IPS DF 6.9 (cell line): ENCODE results near the gene OR4D10.

Experiments used
- DNase-seq: peaks from one replicate; pipeline ENCODE4 v3.0.0-alpha.2; 2013; ENCODE audit warnings: low read depth, low spot score
- H3K27ac ChIP-seq: one replicate; pipeline ENCODE4 v1.5.1; 2013; ENCODE audit warnings: low read length, control low read depth
- H3K27me3 ChIP-seq: 2 replicates; pipeline ENCODE4 v1.6.1; 2013; ENCODE audit warnings: mild to moderate bottlenecking, low read length; ENCODE audit not compliant: control insufficient read depth, insufficient read depth
- H3K36me3 ChIP-seq: 2 replicates; pipeline ENCODE4 v1.6.1; 2013; ENCODE audit warnings: low read length; ENCODE audit not compliant: control insufficient read depth, insufficient read depth
- H3K4me1 ChIP-seq: 2 replicates; pipeline ENCODE4 v1.6.1; 2013; ENCODE audit warnings: low read length; ENCODE audit not compliant: control insufficient read depth, insufficient read depth
- H3K4me3 ChIP-seq: 2 replicates; pipeline ENCODE4 v1.5.1; 2013; ENCODE audit warnings: mild to moderate bottlenecking, low read length
- H3K9me3 ChIP-seq: 2 replicates; pipeline ENCODE4 v1.6.1; 2013; ENCODE audit warnings: low read length, inconsistent platforms; ENCODE audit not compliant: control insufficient read depth, insufficient read depth
- WGBS: extraction: QIAGEN DNeasy Blood & Tissue Kit; methylation state at CpG from one replicate; pipeline ENCODE4 v1.1.7; 2013; ENCODE audit warnings: mixed read lengths, missing lambda C conversion rate; ENCODE audit not compliant: insufficient read length, insufficient coverage; 5-methylcytosine and 5-hydroxymethylcytosine counted together

The OR4D10 gene

GRCh38 chr11:59523541-59523940 is 50.4 kb downstream of the OR4D10 start:
- Histone ChIP-seq H3K4me3 (no peak overlapping the region), H3K9me3 (no peaks in the 10 kb centered on the region), H3K4me1 (no peaks in the 10 kb centered on the region), H3K27ac (no peak overlapping the region), H3K27me3 (no peaks in the 10 kb centered on the region), H3K36me3 (no peaks in the 10 kb centered on the region)
- no peak for DNase-seq
- WGBS: no CpG with 5 or more reads among the region's 1 CpG

GRCh38 chr11:59528711-59529110 is 55.6 kb downstream of the OR4D10 start:
- H3K27me3 ChIP-seq: no peaks in the 10 kb centered on the region
- no peaks in the 10 kb centered on the region for H3K9me3 ChIP-seq
- no CpG with 5 or more reads among the region's 7 CpGs for WGBS
- H3K36me3 ChIP-seq: no peaks in the 10 kb centered on the region
- no peak for DNase-seq
- no peak overlapping the region for H3K4me3 ChIP-seq
- no peak overlapping the region for H3K27ac ChIP-seq
- H3K4me1 ChIP-seq: no peaks in the 10 kb centered on the region
